GM19035 (cell line): ENCODE measurements around the gene CIAO2B.
"Not testable (repeated sequence)": the region's sequence is repeated elsewhere in the genome, so short reads cannot be mapped to it uniquely, and the experiment has no call there.

ENCODE experiments used
- ATAC-seq: cut with Tn5 transposase; IDR thresholded peaks from one replicate; pipeline ENCODE4 v1.9.1; 2021; ENCODE audit not compliant: unreplicated experiment

The CIAO2B gene

DNA sequence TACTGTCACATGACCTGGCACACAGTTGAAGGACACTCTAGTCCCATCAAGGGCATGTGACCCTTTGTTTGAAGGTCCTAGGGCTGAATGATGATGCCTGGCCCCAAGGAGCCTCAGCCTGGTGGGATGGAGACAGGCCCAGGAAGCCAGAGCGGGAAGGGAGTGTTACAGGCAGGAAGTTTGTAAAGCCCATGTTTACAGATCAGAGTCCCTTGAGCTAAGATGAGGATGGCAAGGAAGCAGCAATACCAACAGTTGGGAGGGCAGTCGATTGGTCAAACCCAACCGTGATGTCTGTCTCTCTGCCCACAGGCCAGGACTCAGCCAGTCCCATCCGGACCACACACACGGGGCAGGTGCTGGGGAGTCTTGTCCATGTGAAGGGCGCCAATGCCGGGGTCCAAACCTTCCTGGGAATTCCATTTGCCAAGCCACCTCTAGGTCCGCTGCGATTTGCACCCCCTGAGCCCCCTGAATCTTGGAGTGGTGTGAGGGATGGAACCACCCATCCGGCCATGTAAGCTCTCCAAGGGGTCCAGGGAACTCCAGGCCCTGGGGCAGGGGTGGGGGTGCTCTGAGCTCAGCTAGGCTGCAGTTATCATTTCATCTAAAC, 3.6 kb upstream of the CIAO2B start:
- ATAC-seq: no peak

DNA sequence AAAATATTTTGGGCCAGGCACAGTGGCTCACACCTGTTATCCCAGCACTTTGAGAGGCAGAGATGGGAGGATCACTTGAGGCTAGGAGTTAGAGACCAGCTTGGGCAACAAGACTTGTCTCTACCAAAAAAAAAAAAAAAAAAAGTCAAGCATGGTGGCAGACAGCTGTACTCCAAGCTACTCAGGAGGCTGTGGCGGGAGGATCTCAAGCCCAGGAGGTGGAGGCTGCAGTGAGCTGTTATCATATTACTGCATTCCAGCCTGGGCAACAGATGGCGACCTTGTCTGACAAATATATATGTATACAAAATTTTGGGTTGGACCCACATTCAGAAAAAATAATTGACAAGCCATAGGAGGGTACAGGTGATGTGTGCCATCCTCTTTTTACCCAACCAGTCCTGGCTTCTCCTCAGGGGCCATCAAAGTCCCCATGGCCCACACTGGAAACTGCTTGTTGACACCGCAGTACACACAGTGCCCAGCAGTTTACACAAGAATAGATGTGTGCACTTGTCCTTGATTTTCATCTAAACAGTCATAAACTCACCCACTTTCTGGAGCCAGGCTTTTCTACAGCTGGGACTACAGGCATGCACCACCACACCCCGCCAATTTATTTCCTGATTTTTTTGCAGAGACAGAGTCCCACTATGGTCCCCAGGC, 2.8 kb upstream of the CIAO2B start:
- no peak for ATAC-seq

DNA sequence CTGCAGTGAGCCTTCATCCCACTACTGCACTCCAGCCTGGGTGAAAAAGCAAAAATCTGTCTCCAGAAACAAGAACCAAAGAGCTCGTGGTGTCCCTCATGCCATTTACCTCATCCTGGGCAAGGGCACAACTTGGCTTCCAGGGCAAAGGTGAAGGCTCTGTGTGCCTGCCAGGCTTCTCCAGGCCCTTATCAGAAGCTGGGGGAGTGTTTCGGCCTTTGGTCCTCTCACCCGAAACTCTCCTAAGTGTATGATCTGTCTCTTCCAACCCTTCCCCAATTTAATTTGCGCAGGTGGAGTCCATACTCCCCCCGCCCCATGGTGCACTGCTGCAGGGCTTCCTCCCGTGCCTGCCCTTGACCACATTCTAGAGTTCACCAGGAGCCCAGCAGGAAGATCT, 2.3 kb upstream of the CIAO2B start:
- ATAC-seq: no peak

DNA sequence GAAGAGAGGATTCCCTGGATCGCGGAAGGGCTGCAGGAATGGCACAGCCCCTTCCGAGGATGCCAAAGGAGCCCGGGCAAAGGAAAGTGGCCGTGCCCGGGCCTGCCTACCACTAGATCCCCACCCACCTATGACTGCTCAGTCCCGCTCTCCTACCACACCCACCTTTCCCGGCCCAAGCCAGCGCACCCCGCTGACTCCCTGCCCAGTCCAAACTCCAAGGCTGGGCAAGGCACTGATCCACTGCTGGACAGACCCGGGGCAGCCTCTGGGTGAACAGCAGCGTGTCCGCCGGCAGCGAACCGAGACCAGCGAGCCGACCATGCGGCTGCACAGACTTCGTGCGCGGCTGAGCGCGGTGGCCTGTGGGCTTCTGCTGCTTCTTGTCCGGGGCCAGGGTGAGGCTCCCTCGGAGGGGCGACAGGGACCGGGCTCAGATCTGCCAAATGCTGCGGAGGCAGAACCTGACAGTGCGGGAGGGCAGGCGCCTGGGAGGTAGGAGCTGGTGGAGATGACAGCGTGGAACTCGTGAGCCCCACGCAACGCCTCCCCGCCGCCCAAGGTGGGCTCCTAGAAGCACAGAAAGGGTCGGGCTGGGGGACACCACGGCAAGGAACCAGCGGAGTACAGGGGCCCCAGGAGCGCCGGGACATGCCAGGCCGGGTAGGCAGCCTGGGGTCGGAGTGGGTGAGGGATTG, 1.3 kb upstream of the CIAO2B start, which contains the start of gene CES2:
Gene CES2 (plus strand): TSS at position 203 of the 698 bp plus-strand sequence. CDS start 120 bp downstream, at position 323.
- no peak for ATAC-seq

DNA sequence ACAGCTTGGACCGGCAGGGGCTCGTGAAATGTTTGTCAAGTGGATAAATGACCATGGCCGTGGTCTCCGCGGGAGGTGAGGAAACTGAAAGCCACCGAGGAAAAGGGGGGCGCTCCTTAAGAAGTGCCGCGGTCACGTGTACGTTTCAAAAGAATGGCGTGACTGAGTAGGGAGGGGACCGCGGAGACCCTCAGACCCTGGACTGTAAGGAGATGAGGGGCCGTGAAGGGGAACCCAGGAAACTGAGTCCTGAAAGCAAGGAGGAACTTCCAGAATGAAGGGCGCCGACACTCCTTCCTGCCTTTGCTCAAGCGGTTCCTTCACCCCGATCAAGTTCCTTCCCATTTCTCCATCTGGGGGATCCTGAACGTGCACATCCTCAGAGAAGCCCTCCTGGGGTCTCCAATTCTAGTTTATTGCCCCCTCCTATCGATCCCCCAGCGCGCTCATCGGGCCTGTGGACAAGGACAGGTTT, 674 bp upstream of the CIAO2B start:
- ATAC-seq: not testable (repeated sequence)

DNA sequence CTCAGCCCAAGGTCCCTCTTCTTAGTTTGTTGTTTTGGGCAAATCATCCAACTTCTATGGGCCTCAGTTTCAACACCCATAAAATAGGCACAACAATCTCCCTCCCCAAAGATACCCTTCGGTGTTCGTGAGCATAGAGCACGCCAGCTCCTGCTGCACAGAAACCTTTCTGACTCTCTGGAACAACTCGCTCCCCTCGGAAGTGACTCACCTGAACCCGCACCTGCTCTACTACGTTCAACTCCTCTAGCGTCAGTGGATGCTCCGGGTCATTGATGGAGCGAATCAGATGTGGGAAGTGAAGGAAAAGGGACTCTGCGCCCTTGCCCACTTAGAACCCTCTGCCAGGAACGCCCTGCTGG, 445 bp downstream of the CIAO2B start:
- ATAC-seq: no peak

DNA sequence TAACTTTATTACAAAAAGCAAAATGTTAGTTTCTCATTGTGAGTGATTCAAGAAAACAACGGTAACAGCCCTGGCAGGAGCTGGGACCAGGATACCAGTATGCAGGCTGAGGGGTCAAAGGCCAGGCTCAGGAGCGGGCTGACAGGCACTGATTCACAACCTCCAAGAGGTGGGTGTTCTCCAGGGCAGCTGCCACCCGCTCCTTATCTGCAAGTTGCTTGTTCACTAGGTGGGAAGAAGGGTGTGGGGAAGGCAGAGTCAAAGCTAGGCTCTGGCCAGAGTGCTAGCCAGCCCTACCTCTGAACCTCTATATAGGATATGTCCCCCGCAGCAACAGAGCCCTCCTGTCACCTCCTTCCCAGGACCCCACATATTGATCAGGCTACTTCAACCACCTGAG, 2.1 kb downstream of the CIAO2B start:
- no peak for ATAC-seq

DNA sequence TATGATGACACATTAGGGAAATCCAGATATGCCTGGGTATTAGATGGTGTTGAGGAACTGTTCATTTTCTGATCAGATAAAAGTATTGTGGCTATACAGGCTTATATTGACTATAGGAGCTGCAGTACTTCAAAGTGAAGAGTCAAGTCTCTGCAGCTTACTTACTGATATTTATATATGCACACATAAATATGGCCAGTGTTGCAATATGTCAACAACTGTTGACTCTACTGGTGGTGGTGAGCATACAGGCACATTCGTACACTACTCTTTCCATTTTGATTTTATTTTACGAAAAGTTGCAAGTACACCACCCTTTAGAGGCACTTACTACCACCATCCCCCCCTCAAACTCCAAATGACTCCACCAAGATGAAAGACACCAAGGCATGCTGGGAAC, 2.5 kb downstream of the CIAO2B start:
- no peak for ATAC-seq

DNA sequence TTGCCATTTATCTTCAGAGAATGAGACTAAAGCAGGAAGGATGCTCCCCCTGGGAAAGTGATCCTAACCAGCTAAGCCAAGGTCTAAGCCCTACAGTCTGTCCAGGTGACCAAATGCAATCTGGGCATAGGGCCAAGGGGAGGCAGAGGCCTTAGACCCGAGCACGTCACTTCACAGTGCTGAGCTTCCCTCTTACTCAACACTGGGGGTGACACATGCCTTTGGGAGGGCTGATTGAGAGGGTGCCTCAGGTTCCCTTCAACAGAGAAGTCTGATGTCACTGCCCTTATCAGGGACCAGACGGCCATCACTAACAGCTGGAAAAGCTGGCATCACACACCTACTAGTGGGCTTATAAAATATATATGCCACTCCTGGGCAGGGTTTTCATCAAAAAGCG, 4.0 kb downstream of the CIAO2B start:
- ATAC-seq: no peak

DNA sequence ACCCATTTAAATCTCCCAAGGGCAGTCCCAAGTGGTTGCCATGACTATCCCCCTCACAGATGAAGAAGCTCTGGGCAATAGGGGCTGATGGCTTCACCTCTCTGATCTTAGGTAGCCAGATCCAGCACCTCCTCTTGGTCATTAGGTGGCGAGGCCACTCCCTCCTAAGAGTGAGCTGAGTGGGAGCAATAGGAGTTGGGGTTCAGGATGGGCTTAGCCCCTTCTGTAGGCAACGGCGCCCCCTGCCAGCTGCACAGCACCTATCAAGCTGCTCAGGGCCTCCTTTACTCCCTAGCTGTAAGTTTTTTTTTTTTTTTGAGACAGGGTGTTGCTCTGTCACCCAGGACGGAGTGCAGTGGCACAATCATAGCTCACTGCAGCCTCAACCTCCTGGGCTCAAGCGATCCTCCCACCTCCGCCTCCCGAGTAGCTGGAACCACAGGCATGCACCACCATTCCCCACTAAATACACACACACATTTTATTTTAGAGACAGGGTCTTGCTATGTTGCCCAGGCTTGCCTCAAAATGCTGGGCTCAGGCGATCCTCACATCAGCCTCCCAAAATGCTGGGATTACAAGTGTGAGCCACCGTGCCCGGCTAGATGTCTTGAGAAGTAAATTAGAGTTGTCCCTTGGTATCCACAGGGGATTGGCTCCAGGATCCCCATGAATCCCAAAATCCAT, 5.4 kb downstream of the CIAO2B start:
- no peak for ATAC-seq

DNA sequence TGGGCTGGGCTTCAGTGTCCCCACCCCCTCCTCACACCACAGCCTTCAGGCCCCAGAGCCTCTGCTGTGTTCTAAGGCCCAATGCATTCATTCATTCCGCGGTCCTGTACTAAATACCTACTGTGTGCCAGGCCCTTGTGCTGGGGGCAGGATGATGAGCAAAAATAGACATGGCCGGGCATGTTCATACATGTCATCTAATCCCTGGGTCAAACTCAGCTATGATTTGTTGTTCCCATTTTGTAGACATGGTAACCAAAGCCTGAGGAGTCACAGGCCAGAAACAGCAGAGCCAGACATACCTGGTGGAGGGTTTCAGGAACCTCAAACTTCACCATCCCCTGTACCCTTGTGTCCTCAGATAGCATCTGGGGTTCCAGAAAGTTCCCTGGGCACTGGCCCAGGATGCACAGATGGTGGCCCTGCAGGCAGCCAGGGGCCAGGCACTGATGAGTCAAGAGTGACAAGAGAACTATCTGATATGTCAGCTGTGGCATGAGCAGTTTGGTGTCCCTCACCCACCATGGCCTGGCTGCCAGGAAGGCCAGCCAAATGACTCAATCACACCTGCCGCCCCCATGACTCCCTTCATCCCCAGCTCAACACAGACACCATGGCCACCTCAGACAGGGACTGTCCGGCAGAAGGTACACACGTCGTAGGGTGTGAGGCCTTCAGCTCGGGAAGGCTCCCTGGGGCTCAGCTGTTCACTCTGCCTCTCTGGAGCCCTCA, 6.1 kb downstream of the CIAO2B start:
- ATAC-seq: no peak

DNA sequence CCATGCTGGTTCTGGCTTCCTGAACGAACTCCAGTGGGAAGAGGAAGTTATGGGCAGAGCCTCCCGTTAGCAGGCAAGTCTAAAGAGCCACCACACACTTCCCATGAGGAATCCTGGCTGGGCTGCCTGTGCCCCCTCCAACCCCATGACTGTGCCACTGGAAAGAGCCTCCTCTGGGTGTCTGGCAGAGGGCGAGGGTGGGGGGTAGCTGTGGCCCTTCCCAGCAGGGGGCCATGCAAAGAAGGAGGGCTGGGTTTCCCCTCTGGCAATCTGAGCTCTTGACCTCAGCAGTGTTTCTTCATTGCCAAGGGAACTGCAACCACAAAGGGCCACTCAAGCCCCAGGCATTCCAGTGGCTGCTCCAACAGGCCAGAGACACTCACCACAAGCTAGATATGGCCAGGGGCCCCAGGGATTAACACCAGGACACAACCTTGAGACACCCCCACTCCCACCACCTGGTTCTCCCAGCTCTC, 7.2 kb downstream of the CIAO2B start:
- no peak for ATAC-seq

DNA sequence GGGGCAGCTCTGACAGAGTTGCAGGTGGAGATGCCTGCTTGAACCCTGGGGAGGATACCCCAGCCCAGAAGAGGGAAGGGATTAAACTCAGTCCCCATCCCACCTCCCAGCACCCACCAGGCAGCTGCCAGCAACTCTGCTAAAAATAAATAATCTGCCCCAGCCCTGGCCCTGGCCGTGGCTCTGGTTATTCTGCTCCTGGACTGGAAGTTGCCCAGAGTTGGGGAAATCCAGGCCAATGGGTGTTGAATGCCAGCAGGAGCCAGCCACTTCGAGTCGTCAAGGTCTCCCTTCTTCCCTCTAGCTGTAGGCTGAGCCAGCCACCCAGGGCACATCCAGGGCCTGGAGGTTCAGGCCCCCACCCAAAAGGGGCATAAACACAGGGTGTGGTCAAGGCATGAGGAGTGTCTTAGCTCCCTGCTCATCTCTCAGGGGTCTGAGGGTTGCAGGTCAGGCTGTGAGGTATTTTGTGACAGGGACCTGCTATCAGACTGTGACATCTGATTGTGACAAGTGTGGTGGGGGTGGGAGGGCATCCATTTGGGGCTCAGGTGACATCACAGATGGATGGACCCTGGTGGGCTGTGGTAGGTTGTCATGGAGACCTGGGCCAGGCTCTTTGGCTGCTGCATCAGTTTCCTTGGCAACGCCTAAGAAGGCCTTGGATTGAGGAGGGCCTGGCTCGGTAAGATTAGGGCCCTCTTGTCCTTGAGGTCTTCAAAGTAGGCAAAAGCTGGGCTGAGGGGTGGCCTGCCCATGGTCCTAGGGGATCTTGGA, 7.8 kb downstream of the CIAO2B start:
- ATAC-seq: no peak

DNA sequence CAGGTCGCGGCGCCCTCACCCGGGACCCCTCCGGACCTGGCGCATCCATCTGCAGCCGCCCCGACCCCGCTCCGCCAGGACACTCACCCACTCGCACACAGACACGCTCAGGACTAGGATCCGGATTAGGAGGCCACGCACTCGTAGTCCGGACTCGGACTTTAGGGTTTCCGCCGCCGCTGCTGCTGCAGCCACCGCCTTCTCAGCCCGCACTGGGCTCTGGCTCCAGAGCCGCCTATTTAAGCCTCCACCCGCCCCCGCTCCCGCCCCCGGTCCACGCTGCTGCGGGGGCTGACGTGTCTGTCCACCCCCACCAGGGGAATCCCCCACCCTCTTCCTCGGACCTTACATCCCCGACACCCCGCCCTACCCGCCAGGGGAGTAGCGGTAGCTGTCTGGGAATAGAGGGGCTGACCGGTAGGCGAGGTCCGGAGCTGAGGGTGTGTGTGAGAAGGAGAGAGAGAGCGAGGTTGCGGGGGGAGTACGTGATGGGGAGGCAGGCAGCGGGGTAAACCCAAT, 8.8 kb downstream of the CIAO2B start, which contains the start of gene RRAD:
Gene RRAD (minus strand): TSS at position 214 of the 519 bp plus-strand sequence. CDS start 356 bp downstream, outside the sequence.
- no peak for ATAC-seq

DNA sequence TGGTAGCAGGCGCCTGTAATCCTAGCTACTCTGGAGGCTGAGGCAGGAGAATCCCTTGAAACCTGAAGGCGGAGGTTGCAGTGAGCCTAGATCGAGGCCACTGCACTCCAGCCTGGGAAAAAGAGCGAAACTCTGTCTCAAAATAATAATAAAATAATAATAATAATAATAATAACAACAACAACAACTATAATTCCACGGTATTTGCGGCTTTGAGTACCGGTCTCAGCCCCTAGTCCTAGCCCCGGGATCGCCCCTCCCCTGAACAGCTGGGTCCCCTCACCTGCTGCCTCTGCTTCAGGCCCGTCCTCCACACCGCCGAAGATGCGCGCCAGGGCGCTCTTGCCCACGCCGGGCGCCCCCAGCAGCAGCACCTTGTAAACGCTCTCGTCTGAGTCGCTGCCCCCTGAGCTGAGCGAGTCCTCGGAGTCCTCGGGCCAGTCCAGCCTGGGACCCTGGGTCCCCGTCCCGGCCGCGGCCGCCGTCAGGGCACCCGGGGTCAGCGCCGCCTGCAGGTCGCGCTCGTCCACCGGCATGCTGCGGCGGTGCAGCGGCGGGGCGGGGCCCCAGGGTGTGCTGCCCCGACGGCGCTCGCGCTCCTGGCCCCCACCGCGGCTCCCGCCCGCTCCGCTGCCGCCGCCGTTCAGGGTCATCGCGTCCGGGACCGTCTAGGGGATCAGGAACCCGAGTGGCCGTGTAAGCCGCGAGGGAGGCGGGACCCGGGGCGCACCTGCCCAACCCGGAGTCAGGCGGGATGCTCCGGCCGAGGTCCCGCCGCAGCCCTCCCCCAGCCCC, 9.5 kb downstream of the CIAO2B start:
- ATAC-seq: no peak

DNA sequence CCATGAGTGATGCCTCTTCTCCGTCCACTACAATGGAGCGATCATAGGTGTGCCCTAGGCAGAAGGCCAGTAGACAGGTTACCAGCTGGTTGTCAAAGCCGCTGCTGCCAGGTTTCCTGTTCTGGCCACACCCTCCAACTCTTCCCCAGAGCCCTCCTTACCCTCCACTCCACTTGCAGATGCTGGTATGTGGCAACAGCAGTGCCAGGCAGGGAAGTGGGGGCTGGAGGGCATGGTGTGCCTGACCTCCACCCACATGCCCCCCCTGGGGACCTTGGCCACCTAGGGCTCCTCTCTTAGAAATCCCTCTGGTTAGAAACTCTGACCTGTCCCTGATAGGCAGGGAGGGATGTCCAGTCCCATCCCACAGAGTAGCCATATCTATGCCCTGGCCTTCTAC, 10.3 kb downstream of the CIAO2B start:
- no peak for ATAC-seq

DNA sequence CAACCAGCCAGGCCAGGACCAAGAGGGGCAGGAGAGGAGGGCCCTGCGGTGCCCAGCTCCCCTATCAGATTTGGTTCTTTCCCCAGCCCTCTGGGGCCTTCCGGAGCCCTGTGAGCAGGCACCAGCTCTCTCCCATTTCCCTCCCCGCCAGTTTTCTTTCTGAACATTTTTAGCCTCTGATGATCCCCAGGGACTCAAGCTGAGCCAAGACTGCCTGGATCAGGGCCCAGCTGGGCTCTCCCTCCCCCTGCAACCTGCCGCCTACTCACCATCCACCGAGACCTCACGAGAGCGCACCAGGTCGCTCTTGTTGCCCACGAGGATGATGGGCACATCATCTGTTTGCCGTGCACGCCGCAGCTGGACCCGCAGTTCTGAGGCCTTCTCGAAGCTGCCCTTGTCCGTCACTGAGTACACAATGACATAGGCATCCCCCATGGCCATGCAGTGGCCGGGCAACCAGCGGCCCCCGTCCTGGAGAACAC, 10.9 kb downstream of the CIAO2B start:
- no peak for ATAC-seq

DNA sequence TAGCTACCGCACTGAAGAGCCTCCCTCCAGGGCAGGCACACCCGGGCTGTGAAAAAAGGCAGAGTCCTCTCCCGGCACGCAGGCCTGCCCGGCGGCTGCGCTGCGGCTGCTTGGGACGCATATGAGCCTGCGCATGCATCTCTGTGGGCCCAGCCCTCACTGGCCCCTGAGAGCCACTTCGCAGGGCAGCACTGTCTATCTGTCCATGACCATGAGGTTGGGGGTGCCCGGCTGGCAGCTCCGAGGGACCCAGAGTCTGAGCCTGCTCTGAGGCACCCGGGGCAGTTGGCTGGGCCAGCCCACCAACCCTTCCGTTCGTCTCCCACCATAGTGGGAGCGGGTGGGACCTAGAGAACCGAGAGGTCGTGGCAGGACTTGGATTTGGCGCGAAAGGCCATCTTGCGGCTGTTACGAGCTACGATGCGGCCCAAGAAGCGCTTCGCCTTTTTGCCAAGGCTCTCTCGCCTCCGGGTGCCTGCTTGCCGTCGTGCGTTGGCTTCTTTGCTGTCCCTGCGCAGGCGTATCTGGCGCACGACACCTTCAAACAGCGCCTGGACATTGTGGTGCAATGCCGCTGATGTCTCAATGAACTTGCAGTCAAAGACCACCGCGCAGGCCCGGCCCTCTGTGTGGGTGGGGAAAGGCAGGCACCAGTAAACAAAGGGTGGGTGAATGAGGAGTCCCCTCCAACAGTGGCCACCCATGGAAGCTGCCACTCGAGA, 12.3 kb downstream of the CIAO2B start:
- ATAC-seq: no peak
